ENCODE results near the gene KCNE3.

KCNE3 gene

DNA sequence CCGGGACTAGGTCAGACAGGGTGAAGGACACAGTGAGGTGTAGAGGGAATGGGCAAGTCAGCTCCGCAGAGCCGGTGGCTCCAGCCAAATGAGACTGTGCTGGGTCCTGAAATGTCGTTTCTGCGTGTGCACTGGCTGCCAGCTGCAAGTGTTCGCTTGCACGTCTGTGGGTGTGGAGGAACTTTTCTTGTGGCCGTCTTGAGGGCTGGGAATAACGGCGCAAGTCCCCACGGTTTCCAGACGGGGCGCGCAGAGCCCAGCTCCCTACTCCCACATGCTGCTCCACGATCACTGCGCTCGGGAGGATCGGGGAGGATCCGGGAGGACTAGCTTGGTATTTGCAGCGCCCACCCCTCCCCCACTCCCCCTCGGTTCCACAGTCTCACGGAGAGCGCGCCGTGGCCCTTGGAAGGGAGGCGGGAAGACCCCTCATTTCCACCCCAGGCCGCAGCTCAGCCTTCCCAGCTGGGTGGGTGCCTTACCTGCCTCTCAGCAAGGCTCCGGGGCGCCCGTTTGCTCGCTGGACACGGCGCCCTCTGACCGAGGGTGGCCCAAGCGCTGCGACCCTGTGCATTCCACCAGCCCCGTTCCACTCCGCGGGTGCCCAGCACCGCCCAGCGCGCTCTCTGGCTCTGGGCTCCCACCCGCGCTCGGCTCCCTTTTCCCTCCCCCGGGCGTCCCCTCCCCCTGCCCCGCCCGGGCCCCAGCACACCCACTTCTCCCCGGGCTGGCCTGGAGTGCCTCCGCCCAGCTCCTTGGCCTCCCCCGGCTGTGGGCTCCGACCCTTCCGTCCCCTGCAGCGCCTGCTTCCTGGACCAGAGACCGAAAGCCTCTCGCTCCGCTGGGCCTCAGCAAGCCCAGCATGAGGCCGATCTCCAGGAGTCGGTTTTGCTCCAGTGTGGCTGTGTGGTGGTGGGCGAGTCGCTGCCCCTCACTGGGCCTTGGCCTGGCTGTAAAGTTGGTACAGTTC is at the start of gene KCNE3:
KCNE3 (minus strand) TSS at position 634 of the 970 bp plus-strand sequence. CDS start 9,986 bp downstream, outside the sequence.
- no peak for DNase-seq (ENCODE audit: extremely low read depth in 1 of 2, low read depth in 1 of 2)

DNA sequence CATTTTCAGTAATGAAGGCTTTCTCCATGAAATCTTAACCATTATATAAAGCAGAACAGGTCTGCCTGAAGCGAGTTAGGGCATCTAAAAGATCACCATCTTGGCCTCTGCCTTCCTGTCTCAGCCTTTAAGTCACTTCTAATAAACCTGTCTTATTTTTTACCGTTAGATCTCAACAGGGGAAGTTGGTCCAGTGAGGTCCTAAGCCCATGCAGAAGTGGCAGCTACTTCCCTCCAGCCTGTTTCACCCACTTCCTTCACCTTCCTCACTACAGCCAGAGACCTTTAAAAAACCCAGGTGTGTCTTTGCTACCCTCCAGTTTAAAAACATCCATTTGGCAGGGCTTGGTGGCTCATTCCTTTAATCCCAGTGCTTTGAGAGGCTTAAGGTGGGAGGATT is 40.2 kb upstream of the KCNE3 start:
- no peak for DNase-seq (ENCODE audit: extremely low read depth in 1 of 2, low read depth in 1 of 2)

DNA sequence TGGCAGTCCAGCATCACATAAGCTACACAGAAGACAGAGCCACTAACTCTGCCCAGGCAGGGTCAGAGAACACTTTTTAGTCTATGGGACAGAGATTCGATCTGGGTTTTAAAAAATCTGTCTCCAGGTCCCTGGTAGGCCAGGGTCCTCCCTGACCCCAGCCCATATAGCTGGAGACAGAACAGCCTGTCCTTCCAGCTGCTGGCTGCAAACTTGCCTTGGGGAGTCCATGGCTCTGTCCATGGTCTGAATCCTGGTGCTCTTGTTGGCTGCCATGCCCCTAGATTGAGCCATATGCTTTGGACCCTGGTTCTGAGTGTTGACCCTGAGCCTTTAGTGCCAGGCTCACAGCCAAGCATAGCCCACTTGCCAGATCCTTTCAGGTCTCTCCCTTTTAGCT is 39.5 kb upstream of the KCNE3 start:
- DNase-seq (ENCODE audit: extremely low read depth in 1 of 2, low read depth in 1 of 2): no peak

DNA sequence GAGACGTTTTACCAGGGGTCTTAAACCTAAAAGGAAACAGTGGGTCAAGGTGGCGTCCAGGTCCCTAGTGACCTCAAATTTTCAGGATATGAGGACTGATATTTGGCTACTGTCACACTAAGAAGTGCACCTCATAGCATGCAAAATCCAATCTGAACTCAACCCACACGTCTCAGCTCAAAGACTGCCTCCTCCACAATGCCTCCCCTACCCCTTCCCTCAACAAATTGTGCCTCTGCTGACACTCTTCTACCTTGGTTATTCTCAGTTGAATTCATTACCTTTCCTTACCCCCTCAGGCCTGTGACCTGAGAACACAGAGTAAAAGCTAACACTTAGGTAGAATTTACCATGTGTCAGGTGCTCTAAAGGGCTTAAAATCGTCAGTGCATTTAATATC is 38.6 kb upstream of the KCNE3 start:
- DNase-seq (ENCODE audit: extremely low read depth in 1 of 2, low read depth in 1 of 2): no peak

DNA sequence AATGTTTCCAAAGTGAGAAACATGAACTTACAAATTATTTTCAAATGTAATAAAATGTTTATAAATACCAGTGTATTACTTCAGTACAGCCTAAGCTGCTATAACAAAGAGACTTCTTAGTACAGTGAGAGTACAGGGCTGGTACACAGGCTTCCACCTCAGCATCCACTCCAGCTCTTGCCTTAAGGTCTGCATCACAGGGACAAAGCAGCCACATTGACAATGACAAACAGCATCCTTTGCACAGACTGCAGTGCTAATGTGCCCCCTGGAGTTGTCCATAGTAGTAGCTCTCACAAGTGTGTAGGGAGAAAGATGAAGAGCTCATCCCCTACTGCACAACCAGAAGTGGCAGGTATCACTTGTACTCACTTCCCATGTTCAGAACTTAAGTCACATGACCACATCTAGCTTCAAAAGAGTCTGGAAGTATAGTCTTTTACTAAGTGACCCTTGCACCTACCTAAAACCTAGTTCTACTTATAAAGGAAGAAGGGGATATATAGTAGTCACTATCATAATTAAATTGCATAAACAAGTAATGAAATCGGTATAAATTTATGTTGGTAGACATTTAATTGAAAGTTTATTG is 36.8 kb upstream of the KCNE3 start:
- DNase-seq (ENCODE audit: extremely low read depth in 1 of 2, low read depth in 1 of 2): no peak

DNA sequence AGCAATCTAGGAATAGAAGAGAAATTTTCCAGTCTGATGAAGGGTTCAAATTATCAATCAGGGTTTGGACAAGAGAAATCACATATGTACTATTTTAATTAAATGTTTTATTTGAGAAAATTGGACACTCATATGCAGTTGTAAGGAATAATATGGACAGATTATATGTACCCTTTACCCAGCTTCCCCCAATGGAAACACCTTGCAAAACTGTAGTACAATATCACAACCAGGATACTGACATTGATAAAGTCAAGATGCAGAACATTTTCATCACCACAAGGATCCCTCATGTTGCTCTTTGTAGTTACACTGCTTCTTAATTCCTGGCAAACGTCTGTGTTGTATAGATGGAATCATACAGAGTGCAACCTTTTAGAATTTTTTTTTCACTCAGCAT is 27.6 kb upstream of the KCNE3 start:
- no peak for DNase-seq (ENCODE audit: extremely low read depth in 1 of 2, low read depth in 1 of 2)

GRCh38 chr11:74493791-74494630 is 26.7 kb upstream of the KCNE3 start:
- DNase-seq (ENCODE audit: extremely low read depth in 1 of 2, low read depth in 1 of 2): no peak

- peak; percentile 88 to 95 for DNase-seq (ENCODE audit: extremely low read depth in 1 of 2, low read depth in 1 of 2)
These were observed 25.8 kb upstream of the KCNE3 start, which contains the start of gene LIPT2 for GRCh38 chr11:74492974-74493790. Gene LIPT2 (minus strand): TSS chr11:74493724. CDS start chr11:74493703, 21 bp downstream.

GRCh38 chr11:74492084-74492483 is 24.7 kb upstream of the KCNE3 start:
- no peak for DNase-seq (ENCODE audit: extremely low read depth in 1 of 2, low read depth in 1 of 2)

- no peak for DNase-seq (ENCODE audit: extremely low read depth in 1 of 2, low read depth in 1 of 2)
These were observed 23.6 kb upstream of the KCNE3 start for GRCh38 chr11:74490941-74491340.

DNA sequence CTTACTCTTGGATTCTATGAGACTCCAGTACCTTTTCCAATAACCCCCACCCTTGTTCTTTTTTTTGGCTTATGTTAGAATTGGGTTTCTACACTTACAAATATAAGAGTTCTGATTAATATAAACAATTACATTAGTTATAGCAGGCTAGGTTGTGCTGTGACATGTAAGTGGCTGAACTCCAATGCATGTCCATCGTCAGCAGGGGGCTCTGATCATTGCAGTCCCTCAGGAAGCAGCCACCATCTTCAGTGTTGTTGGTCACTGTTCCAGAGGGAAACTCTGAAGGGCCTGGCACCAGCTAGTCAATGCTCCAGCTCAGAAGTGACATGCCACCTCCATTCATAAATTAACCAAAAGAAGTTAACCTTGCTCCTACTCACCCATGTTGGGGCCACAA is 20.5 kb upstream of the KCNE3 start:
- DNase-seq (ENCODE audit: extremely low read depth in 1 of 2, low read depth in 1 of 2): no peak

DNA sequence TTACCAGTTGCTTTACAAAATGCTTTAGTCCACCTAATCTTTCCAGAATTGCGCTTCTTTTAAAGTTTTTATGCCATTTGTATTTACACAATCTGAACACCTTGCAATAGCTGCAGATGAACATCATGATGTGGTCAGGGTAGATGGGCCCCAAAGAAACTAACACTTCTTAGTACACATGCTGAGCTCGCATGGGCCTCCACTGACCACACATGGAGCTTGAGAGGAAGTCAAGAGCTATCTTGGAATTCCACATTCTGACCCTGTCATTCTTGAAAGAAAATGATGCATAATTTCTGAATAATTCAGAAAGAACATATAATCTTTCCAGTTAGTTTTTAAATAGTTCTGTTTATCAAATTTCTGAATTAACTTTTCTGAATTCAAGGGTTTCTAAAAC is 18.5 kb upstream of the KCNE3 start:
- no peak for DNase-seq (ENCODE audit: extremely low read depth in 1 of 2, low read depth in 1 of 2)

- no peak for DNase-seq (ENCODE audit: extremely low read depth in 1 of 2, low read depth in 1 of 2)
These were observed 13.5 kb upstream of the KCNE3 start for GRCh38 chr11:74480688-74481417.

DNA sequence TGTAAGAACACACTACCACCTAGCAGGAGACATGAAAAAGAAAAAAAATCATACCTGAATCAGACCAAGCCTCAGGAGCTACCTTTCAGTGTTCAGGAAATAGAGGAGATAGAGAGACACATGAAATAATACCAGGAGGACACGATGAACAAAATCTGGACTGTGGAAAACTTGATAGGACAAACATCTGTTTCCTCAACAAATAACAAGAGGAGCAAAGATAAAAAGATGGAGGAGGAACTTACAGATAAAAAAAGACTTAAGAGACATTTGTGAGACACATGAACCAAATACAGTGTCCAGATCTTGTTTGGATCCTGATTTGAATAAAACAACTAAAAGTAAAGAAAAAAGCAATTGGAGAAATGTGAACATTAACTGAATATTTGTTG is 12.4 kb upstream of the KCNE3 start:
- DNase-seq (ENCODE audit: extremely low read depth in 1 of 2, low read depth in 1 of 2): no peak

GRCh38 chr11:74478877-74479731 is 11.8 kb upstream of the KCNE3 start:
- no peak for DNase-seq (ENCODE audit: extremely low read depth in 1 of 2, low read depth in 1 of 2)

- DNase-seq (ENCODE audit: extremely low read depth in 1 of 2, low read depth in 1 of 2): no peak
These were observed 9.2 kb upstream of the KCNE3 start for GRCh38 chr11:74476536-74476935.

DNA sequence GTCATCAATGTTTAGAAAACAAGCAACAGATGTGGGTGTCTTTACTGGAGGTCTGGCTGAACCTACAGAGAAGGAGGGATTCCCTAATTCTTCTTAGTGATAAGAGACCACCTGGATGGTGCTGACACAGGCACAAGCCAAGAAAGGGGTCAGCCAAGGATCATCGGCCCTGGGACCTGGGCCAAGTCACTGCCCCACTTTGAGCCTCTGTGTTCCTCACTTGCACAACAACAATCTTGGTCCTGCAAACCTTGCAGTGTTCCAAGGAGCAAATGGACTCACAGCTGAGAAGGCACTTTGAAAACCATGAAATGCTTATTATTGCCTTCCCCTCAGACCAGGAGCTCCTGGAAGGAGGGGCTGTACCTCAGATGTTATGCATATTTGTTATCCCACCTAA is 7.0 kb upstream of the KCNE3 start:
- DNase-seq (ENCODE audit: extremely low read depth in 1 of 2, low read depth in 1 of 2): no peak

- no peak for DNase-seq (ENCODE audit: extremely low read depth in 1 of 2, low read depth in 1 of 2)
These were observed 6.2 kb upstream of the KCNE3 start for GRCh38 chr11:74473382-74474173.

Data from activated CD8-positive, alpha-beta memory T cell treated with anti-CD3 and anti-CD28 coated beads for 1 hour (primary cell).